Suprapubic skin (tissue), 4 donors: ENCODE results near the gene SEMA3A.

Source experiments
- CTCF ChIP-seq, 2 donors: fragments of 200-600 bp in 1 of 2; fragments of 450-650 bp in 1 of 2; sonication (generic) in 1 of 2; IDR thresholded peaks; one replicate each; pipeline ENCODE4 v1.5.1; 2016 to 2019; ENCODE audit warnings: antibody characterized with exemption in 2 of 2, mild to moderate bottlenecking in 1 of 2, moderate library complexity in 1 of 2
- EP300 ChIP-seq: sonication (generic); formaldehyde crosslinking; IDR thresholded peaks from one replicate; pipeline ENCODE4 v1.6.1; 2017; ENCODE audit warnings: antibody characterized with exemption
- POLR2A ChIP-seq, 2 donors: fragments of 450-650 bp; IDR thresholded peaks; one replicate each; pipeline ENCODE4 v1.6.1; 2017; ENCODE audit warnings: antibody characterized with exemption in 2 of 2, mild to moderate bottlenecking in 2 of 2, moderate library complexity in 2 of 2
- POLR2AphosphoS5 ChIP-seq, 3 donors: sonication (generic); formaldehyde crosslinking; IDR thresholded peaks; one replicate each; pipeline ENCODE4 v1.6.1; 2017; ENCODE audit warnings: antibody characterized with exemption in 3 of 3

DNA sequence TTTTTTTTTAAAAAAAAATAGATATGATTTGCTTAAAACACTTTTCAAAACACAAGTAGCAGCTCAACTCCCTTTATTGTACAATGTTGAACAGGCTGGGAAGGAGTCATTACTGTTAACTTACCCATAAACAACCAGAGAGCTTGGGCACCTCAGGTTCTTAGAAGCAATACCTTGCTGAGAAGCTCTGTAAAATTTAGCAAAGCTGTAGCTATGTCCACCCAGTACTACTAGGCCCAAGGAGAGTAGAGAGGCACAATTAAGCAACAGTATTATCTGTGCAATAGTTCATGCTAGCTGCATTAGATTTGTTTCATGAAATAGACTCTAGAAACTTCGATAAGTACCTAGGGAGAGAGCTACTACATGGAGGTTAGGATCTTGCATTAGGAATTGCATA lies 32.0 kb downstream of the SEMA3A start:
- no peak for TF ChIP-seq POLR2A (IDR thresholded peaks at IDR 0.05)
- TF ChIP-seq CTCF (IDR thresholded peaks at IDR 0.05), result no peak
- no peak for TF ChIP-seq EP300
- no peak for TF ChIP-seq POLR2AphosphoS5 (IDR thresholded peaks at IDR 0.05)
